ENCODE measurements around the gene STK38L.

- TF ChIP-seq CTCF (conservative IDR thresholded peaks at IDR 0.05 in 1 of 2, IDR thresholded peaks at IDR 0.05 in 1 of 2; ENCODE audit: low read depth in 1 of 2, low read length in 2 of 2) (no peak), EZH2 (IDR thresholded peaks at IDR 0.05; ENCODE audit: low read length, missing control alignments) (no peak)
These were observed 23.1 kb upstream of the STK38L start for GRCh38 chr12:27220988-27221345.

Data from fibroblast of lung (primary cell).